WTC11 (cell line): ENCODE results near the gene EPHA4. TPM values are rescaled to one million over a fixed set of nuclear protein-coding genes. Genes with fewer than 3 reads are reported as not detected.

Experiments used
- ATAC-seq: fragments of 200-7000 bp; cut with Tn5 transposase; 2 replicates; pipeline ENCODE4 v1.10.0; 2021; ENCODE audit warnings: mild to moderate bottlenecking, moderate library complexity
- CTCF ChIA-PET: fragments of 300-600 bp; sonication (Branson Sonifier 250); formaldehyde crosslinking; loops from one replicate; lab custom pipeline; 2021; ENCODE audit warnings: antibody characterized with exemption; lab: Charles Lee
- POLR2A ChIA-PET: fragments of 350-600 bp; sonication (Branson Sonifier 250); formaldehyde crosslinking; loops from one replicate; lab custom pipeline; 2021; ENCODE audit warnings: antibody characterized with exemption; lab: Charles Lee
- DNase-seq: peaks from one replicate; pipeline ENCODE4 v3.0.0; 2021; ENCODE audit warnings: low spot score
- H3K27ac Mint-ChIP-seq: 2 replicates; pipeline ENCODE4 v1.8.0; 2021; ENCODE audit warnings: mixed read lengths
- H3K27me3 Mint-ChIP-seq: 2 replicates; pipeline ENCODE4 v1.8.0; 2021; ENCODE audit warnings: low read depth, mild to moderate bottlenecking, moderate library complexity, mixed read lengths
- H3K36me3 Mint-ChIP-seq: 2 replicates; pipeline ENCODE4 v1.8.0; 2021; ENCODE audit warnings: mixed read lengths
- H3K4me1 Mint-ChIP-seq: 2 replicates; pipeline ENCODE4 v1.8.0; 2022; ENCODE audit warnings: mixed read lengths
- H3K4me3 Mint-ChIP-seq: 2 replicates; pipeline ENCODE4 v1.8.0; 2021; ENCODE audit warnings: mild to moderate bottlenecking, moderate library complexity, mixed read lengths
- H3K9me3 Mint-ChIP-seq: 2 replicates; pipeline ENCODE4 v1.8.0; 2021; ENCODE audit warnings: mixed read lengths
- AFF4 ChIP-seq: sonication (generic); formaldehyde crosslinking; IDR thresholded peaks from 2 replicates; pipeline ENCODE4 v1.8.1; 2023; ENCODE audit warnings: mild to moderate bottlenecking, missing genetic modification reagents, borderline replicate concordance
- AR ChIP-seq: fragments of 250-450 bp; sonication (Bioruptor Pico); IDR thresholded peaks from 2 replicates; pipeline ENCODE4 v1.9.0; 2021; ENCODE audit warnings: mild to moderate bottlenecking
- ATF3 ChIP-seq: sonication (generic); formaldehyde crosslinking; conservative IDR thresholded peaks from 2 replicates; pipeline ENCODE4 v1.8.1; 2022; ENCODE audit warnings: mild to moderate bottlenecking, missing genetic modification reagents
- CREB1 ChIP-seq: sonication (generic); formaldehyde crosslinking; IDR thresholded peaks from 2 replicates; pipeline ENCODE4 v1.8.0; 2023; ENCODE audit warnings: mild to moderate bottlenecking, missing genetic modification reagents
- CTCF ChIP-seq: fragments of 200-600 bp; IDR thresholded peaks from 2 replicates; pipeline ENCODE4 v1.8.0; 2022; ENCODE audit warnings: antibody characterized with exemption
- E2F1 ChIP-seq: sonication (generic); formaldehyde crosslinking; IDR thresholded peaks from 2 replicates; pipeline ENCODE4 v1.8.0; 2022; ENCODE audit warnings: mild to moderate bottlenecking, missing genetic modification reagents
- ETV6 ChIP-seq: sonication (generic); formaldehyde crosslinking; IDR thresholded peaks from 2 replicates; pipeline ENCODE4 v1.8.1; 2022; ENCODE audit warnings: mild to moderate bottlenecking, missing genetic modification reagents
- FOXP1 ChIP-seq: sonication (generic); formaldehyde crosslinking; IDR thresholded peaks from 2 replicates; pipeline ENCODE4 v1.8.0; 2022; ENCODE audit warnings: missing genetic modification reagents, mild to moderate bottlenecking, moderate library complexity, borderline replicate concordance
- GABPB1 ChIP-seq: sonication (generic); formaldehyde crosslinking; IDR thresholded peaks from 2 replicates; pipeline ENCODE4 v1.8.1; 2023; ENCODE audit warnings: mild to moderate bottlenecking, missing genetic modification reagents
- IRF1 ChIP-seq: sonication (generic); formaldehyde crosslinking; IDR thresholded peaks from 2 replicates; pipeline ENCODE4 v1.8.0; 2023; ENCODE audit warnings: missing genetic modification reagents
- MAX ChIP-seq: sonication (generic); formaldehyde crosslinking; IDR thresholded peaks from 2 replicates; pipeline ENCODE4 v1.8.0; 2022; ENCODE audit warnings: mild to moderate bottlenecking, missing genetic modification reagents
- NR2C2 ChIP-seq: sonication (generic); formaldehyde crosslinking; IDR thresholded peaks from 2 replicates; pipeline ENCODE4 v1.8.0; 2022; ENCODE audit warnings: mild to moderate bottlenecking, missing genetic modification reagents
- NR3C1 ChIP-seq: sonication (generic); formaldehyde crosslinking; conservative IDR thresholded peaks from 2 replicates; pipeline ENCODE4 v1.8.1; 2023; ENCODE audit warnings: low read depth, mild to moderate bottlenecking, missing genetic modification reagents
- SP1 ChIP-seq: sonication (generic); formaldehyde crosslinking; conservative IDR thresholded peaks from 2 replicates; pipeline ENCODE4 v1.8.1; 2022; ENCODE audit warnings: missing genetic modification reagents
- USF1 ChIP-seq: sonication (generic); formaldehyde crosslinking; IDR thresholded peaks from 2 replicates; pipeline ENCODE4 v1.8.0; 2022; ENCODE audit warnings: mild to moderate bottlenecking, missing genetic modification reagents
- USF2 ChIP-seq: sonication (generic); formaldehyde crosslinking; IDR thresholded peaks from 2 replicates; pipeline ENCODE4 v1.8.1; 2023; ENCODE audit warnings: mild to moderate bottlenecking, missing genetic modification reagents, moderate library complexity
- ZBTB21 ChIP-seq: sonication (generic); formaldehyde crosslinking; IDR thresholded peaks from 2 replicates; pipeline ENCODE4 v1.8.1; 2023; ENCODE audit warnings: mild to moderate bottlenecking, missing genetic modification reagents, borderline replicate concordance
- ZNF232 ChIP-seq: sonication (generic); formaldehyde crosslinking; IDR thresholded peaks from 2 replicates; pipeline ENCODE4 v1.8.0; 2022; ENCODE audit warnings: mild to moderate bottlenecking, missing genetic modification reagents
- ZNF263 ChIP-seq: sonication (generic); formaldehyde crosslinking; IDR thresholded peaks from 2 replicates; pipeline ENCODE4 v1.8.1; 2022; ENCODE audit warnings: low read depth, mild to moderate bottlenecking, moderate library complexity, missing genetic modification reagents
- ZNF423 ChIP-seq: fragments of 250-450 bp; sonication (Bioruptor Pico); IDR thresholded peaks from 2 replicates; pipeline ENCODE4 v2.1.2; 2022; ENCODE audit warnings: mild to moderate bottlenecking, moderate library complexity
- total RNA-seq: library from RNA; stranded (reverse); gene quantifications from 3 replicates; pipeline ENCODE4 v1.2.3, GENCODE V29; 2021

EPHA4 gene
- total RNA-seq, 1 experiment from 2014 or later: 11.0 TPM

- ATAC-seq: peak; percentile 63
- Mint-ChIP-seq H3K27me3 (peaks cover 59% of the 10 kb centered on the region), H3K27ac (no peak overlapping the region; the same call in 1 of the 2 replicates), H3K4me3 (peak overlapping the region; percentile 96), H3K36me3 (no peaks in the 10 kb centered on the region), H3K9me3 (no peaks in the 10 kb centered on the region), H3K4me1 (peaks cover 50% of the 10 kb centered on the region)
- peak; percentile 93 for DNase-seq
- ChIA-PET CTCF (interaction anchor here (0.6 to 2.2 kb wide), 22 partner anchors 10 to 1576 kb away, joined by 3 to 17 read pairs (median 3); no protein-coding TSS in a partner anchor), POLR2A (interaction anchor here (0.5 kb wide), 1 partner anchor 1712 kb away, joined by 3 read pairs; no protein-coding TSS in a partner anchor)
- TF ChIP-seq CTCF: peak; percentile 95
- TF ChIP-seq SP1 (CRISPR knock-in tag): peak; percentile 31; the same call in 1 of the 2 replicates
- TF ChIP-seq ETV6 (CRISPR knock-in tag): peak; percentile 63; the same call in 1 of the 2 replicates
- TF ChIP-seq MAX (CRISPR knock-in tag): peak; percentile 57
- 0 out of 2 replicates have a peak, but pooled peaks have one; percentile 9 for TF ChIP-seq IRF1 (CRISPR knock-in tag)
- TF ChIP-seq AFF4 (CRISPR knock-in tag): 0 out of 2 replicates have a peak, but pooled peaks have one; percentile 65
- no peak for TF ChIP-seq ZNF263 (CRISPR knock-in tag)
- no peak for TF ChIP-seq AR (CRISPR knock-in tag)
- no peak; the same call in 1 of the 2 replicates for TF ChIP-seq USF1 (CRISPR knock-in tag)
- TF ChIP-seq ZNF423 (CRISPR knock-in tag): 0 out of 2 replicates have a peak, but pooled peaks have one; percentile 33
- 0 out of 2 replicates have a peak, but pooled peaks have one; percentile 24 for TF ChIP-seq FOXP1 (CRISPR knock-in tag)
- TF ChIP-seq USF2: peak; percentile 22; the same call in 1 of the 2 replicates
- no peak for TF ChIP-seq NR2C2 (CRISPR knock-in tag)
- TF ChIP-seq ATF3 (CRISPR knock-in tag): no peak
- peak; percentile 47; the same call in 1 of the 2 replicates for TF ChIP-seq ZBTB21 (CRISPR knock-in tag)
- 0 out of 2 replicates have a peak, but pooled peaks have one; percentile 31 for TF ChIP-seq E2F1
- TF ChIP-seq CREB1 (CRISPR knock-in tag): peak; percentile 32; the same call in 1 of the 2 replicates
- TF ChIP-seq ZNF232: 0 out of 2 replicates have a peak, but pooled peaks have one; percentile 41
- 0 out of 2 replicates have a peak, but pooled peaks have one; percentile 41 for TF ChIP-seq NR3C1
- 0 out of 2 replicates have a peak, but pooled peaks have one; percentile 8 for TF ChIP-seq GABPB1 (CRISPR knock-in tag)
These were observed 1.5 kb upstream of the EPHA4 start for GRCh38 chr2:221573430-221574230.
